A673 (cell line): ENCODE results near the gene POLN.

Experiments used
- CTCF ChIP-seq: fragments of 300-800, 200-600 bp; sonication (generic); conservative IDR thresholded peaks from 2 replicates; pipeline ENCODE4 v1.5.1; 2017; ENCODE audit warnings: low read depth, mild to moderate bottlenecking, antibody characterized with exemption, low read length, moderate library complexity, mixed read lengths
- EZH2 ChIP-seq: fragments of 200-600 bp; sonication (generic); IDR thresholded peaks from 2 replicates; pipeline ENCODE4 v1.6.1; 2017; ENCODE audit warnings: borderline replicate concordance, low read depth, mild to moderate bottlenecking, mixed read lengths, antibody characterized with exemption, low read length; ENCODE audit not compliant: poor library complexity, severe bottlenecking

GRCh38 chr4:2236944-2237666, 4.8 kb downstream of the POLN start:
- TF ChIP-seq CTCF (no peak), EZH2 (no peak)
